Measurements from ENCODE around the gene PATZ1. TPM values are rescaled to one million over a fixed set of nuclear protein-coding genes. Genes with fewer than 3 reads are reported as not detected.

Gene PATZ1
- total and polyA plus RNA-seq, 8 donors: 19.9 to 72.4 (median 66.0) TPM

- Histone ChIP-seq H3K9me3 (no peaks in the 10 kb centered on the region), H3K36me3 (peaks cover 0 to 28% of the 10 kb centered on the region in 2 donors), H3K27ac (peak overlapping the region; percentile 90 to 97), H3K27me3 (peaks cover 0 to 18% of the 10 kb centered on the region in 2 donors), H3K4me3 (no peak overlapping the region), H3K4me1 (peaks cover 18 to 91% of the 10 kb centered on the region in 2 donors)
- DNase-seq (no peak), ATAC-seq (no peak)
- no peak for TF ChIP-seq CTCF (IDR thresholded peaks at IDR 0.05)
- intact Hi-C loops (cut with DNase I): no loop called here
Measured at GRCh38 chr22:31287818-31288495, 58.2 kb downstream of the PATZ1 start.

GRCh38 chr22:31286360-31287255 lies 59.5 kb downstream of the PATZ1 start:
- ATAC-seq: no peak
- H3K36me3 ChIP-seq: peaks cover 0 to 41% of the 10 kb centered on the region in 2 donors
- no peak overlapping the region for H3K4me3 ChIP-seq
- TF ChIP-seq CTCF (IDR thresholded peaks at IDR 0.05): no peak
- intact Hi-C loops (cut with DNase I): no loop called here
- peaks cover 14 to 77% of the 10 kb centered on the region in 2 donors for H3K4me1 ChIP-seq
- peak overlapping the region; percentile 65 to 69 for H3K27ac ChIP-seq
- H3K9me3 ChIP-seq: no peaks in the 10 kb centered on the region
- peaks cover 0 to 8% of the 10 kb centered on the region in 2 donors for H3K27me3 ChIP-seq
- peak in 1 of 4 donors; percentile 52 for DNase-seq

GRCh38 chr22:31284281-31285155 lies 61.6 kb downstream of the PATZ1 start:
- H3K9me3 ChIP-seq: no peaks in the 10 kb centered on the region
- H3K4me3 ChIP-seq: no peak overlapping the region
- H3K36me3 ChIP-seq: peaks cover 0 to 62% of the 10 kb centered on the region in 2 donors
- no peaks in the 10 kb centered on the region for H3K27me3 ChIP-seq
- peaks cover 14 to 60% of the 10 kb centered on the region in 2 donors for H3K4me1 ChIP-seq
- ATAC-seq (no peak), DNase-seq (no peak)
- TF ChIP-seq CTCF (IDR thresholded peaks at IDR 0.05): no peak
- intact Hi-C loops (cut with DNase I): no loop called here
- H3K27ac ChIP-seq: peak overlapping the region; percentile 45 to 69

- Histone ChIP-seq H3K9me3 (no peaks in the 10 kb centered on the region), H3K27me3 (no peaks in the 10 kb centered on the region), H3K4me1 (peaks cover 8 to 44% of the 10 kb centered on the region in 2 donors), H3K36me3 (peaks cover 0 to 78% of the 10 kb centered on the region in 2 donors), H3K27ac (peak overlapping the region in 1 of 2 donors; percentile 3), H3K4me3 (no peak overlapping the region)
- TF ChIP-seq CTCF (IDR thresholded peaks at IDR 0.05): no peak
- no peak for ATAC-seq
- intact Hi-C loops (cut with DNase I): no loop called here
- DNase-seq: no peak
Measured at GRCh38 chr22:31282748-31283468, 63.2 kb downstream of the PATZ1 start.

All from left lung (tissue), 10 donors.